ENCODE measurements around the gene DROSHA.

Gene DROSHA

DNA sequence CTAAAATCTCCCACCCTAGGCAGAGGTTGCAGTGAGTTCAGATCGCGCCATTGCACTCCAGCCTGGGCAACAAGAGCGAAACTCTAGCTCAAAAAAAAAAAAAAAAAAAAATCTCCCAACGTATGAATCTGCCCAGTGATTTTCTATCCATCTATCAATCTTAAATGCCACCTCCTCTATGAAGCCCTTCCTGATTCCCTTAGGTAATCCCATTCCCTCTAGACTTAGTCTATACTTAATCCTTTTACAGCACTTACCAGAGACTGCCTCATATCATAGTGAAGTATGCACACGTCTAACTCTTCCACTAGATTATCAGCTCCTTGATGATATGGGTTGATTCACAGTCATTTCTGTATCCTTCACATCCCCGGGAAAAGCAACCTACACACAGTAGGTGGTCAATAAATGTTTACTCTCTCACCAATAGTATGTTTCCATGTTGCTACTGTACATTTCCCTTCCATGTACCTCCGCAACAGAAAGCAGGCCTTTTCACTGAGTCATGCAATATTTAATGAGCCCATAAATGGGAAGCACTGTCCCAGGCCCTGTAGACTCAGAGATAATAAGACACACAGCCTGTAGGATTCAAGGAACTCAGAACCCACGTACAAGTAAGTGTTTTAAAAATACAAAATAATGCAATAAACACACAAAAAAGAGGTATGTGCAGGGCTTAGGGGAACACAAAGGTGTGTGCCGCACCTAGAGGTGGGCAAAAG lies 1.2 kb downstream of the DROSHA start:
- DNase-seq (ENCODE audit: low spot score) = no peak

GRCh38 chr5:31523041-31523440 lies 8.9 kb downstream of the DROSHA start:
- DNase-seq (ENCODE audit: low spot score) = no peak

DNA sequence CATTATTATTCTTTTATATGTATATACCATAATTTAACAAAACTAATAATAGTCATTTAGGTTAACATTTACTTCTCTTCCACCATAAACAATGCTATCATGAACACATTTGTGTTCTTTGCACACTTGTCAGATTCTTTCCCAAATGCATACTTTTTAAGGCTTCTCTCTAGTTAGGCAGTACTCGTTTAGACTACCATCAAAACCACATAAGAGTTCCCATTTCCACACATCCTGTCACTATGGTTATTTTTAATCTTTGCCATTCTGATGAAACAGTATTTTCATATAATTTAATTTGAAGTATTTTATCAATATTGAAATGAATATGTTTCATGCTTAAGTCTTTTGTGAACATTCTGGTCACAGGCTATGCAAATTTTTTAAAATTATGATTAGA lies 15.1 kb downstream of the DROSHA start:
- DNase-seq (ENCODE audit: low spot score) = no peak

DNA sequence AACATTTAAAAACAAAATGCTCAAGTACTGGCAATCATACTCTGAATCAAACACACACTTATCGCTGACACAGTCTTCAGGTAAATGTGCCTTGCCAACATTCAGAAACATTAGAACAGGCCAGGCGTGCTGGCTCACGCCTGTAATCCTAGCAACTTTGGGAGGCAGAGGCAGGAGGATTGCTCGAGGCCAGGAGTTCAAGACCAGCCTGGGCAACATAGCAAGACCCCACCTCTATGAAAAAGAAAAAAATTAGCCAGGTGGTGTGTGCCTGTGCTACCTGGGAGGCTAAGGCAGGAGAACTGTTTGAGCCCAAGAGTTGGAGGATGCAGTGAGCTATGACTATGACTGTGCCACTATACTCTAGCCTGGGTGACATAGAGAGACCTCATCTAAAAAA lies 20.6 kb downstream of the DROSHA start:
- no peak for DNase-seq (ENCODE audit: low spot score)

DNA sequence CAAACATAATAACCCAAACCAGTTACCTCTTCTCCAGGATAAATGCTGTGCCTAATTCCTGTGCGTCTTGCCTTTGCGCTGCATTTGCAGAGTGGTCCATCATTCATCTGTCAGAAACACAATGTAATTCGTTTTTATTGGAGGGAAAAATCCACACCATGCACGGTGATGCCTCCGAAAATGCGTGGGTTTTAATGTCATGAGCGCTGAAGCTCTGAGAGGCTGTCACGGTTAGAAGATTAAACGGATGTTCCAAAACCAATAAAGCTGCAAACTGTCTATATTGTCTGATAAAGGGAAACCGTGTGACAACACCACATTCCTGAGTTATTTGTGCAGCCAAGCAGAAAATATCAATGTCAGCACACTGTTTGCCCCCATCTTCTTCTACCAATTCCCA lies 27.4 kb downstream of the DROSHA start:
- DNase-seq (ENCODE audit: low spot score) = no peak

DNA sequence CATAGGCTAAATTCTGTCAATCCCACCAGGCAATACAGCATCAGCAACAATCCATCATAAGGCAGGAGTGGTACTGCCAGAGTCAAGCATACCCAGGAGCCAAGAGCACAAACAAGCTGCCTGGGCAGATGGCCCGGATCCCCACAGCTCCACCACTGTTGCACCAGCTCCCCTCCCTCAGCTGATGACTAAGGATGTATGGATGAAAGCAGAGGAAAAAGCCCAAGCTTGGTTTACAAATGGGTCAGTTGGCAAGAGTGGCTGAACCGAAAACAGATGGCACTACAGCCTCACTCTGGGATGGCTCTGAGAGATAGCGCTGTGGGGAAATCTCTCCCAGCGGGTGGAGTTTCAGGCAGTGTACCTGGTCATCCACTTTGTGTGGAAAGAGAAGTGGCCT lies 29.4 kb downstream of the DROSHA start:
- peak; percentile 54 for DNase-seq (ENCODE audit: low spot score)

GRCh38 chr5:31500256-31500655 lies 31.6 kb downstream of the DROSHA start:
- DNase-seq (ENCODE audit: low spot score) = no peak

GRCh38 chr5:31496891-31497290 lies 35.0 kb downstream of the DROSHA start:
- no peak for DNase-seq (ENCODE audit: low spot score)

- no peak for DNase-seq (ENCODE audit: low spot score)
Measured at GRCh38 chr5:31496301-31496700, 35.6 kb downstream of the DROSHA start.

DNA sequence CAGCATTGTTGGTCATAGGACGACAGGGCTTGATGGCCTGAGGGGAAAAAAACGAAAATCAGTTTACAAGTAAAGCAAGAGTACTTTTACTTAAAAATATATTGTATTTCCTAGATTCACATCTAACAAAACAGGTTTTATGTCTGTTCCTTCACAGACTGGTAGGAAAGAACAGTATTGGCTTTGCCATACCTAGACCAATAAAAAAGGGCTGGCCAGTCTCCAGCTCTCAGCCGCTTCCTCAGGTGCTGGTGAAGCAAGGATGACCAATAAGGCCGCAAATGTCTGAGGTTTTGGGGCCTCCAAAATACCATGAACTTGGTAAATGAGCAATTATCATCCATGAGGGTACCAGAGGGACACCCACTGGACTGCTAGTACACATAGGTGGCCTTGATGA lies 36.6 kb downstream of the DROSHA start:
- DNase-seq (ENCODE audit: low spot score) = no peak

GRCh38 chr5:31492869-31493268 lies 39.0 kb downstream of the DROSHA start:
- no peak for DNase-seq (ENCODE audit: low spot score)

DNA sequence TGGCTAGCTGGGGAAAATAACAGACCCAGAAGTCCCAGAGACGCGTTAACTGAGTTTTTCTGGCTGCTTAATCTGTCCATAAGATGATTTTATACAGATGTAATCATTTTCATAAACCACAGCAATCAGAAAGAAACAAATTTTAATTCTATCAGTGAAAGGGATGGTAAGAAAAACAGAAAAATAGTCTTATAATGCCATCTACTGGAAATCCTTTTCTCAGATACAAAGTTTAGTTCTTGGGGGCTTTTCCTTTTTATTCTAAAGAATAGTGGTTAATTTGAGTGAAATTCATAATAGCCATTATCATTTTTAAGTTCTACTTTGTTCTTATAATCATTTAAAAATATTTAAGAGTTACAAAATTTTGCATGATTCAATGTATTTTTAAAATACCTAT lies 44.4 kb downstream of the DROSHA start:
- DNase-seq (ENCODE audit: low spot score) = no peak

DNA sequence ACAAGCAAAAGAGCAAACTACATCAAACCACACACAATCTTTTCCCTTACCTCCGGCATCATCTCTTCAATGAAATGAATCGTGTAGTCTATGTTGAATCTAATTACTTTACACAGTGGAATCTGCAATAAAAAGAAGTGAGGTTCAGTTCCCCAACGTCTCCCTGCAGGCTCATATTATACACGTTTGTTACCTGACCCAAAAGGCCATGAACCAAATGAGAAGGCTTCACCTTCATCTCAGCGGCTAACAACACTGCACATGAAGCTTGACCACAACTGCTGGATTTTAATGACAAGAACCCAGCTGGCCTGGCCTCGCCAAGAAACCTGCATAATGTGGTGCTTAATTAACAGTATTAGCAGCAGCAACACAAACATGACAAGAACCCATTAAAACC lies 45.5 kb downstream of the DROSHA start:
- no peak for DNase-seq (ENCODE audit: low spot score)

- no peak for DNase-seq (ENCODE audit: low spot score)
Measured at GRCh38 chr5:31485376-31486207, 46.3 kb downstream of the DROSHA start.

DNA sequence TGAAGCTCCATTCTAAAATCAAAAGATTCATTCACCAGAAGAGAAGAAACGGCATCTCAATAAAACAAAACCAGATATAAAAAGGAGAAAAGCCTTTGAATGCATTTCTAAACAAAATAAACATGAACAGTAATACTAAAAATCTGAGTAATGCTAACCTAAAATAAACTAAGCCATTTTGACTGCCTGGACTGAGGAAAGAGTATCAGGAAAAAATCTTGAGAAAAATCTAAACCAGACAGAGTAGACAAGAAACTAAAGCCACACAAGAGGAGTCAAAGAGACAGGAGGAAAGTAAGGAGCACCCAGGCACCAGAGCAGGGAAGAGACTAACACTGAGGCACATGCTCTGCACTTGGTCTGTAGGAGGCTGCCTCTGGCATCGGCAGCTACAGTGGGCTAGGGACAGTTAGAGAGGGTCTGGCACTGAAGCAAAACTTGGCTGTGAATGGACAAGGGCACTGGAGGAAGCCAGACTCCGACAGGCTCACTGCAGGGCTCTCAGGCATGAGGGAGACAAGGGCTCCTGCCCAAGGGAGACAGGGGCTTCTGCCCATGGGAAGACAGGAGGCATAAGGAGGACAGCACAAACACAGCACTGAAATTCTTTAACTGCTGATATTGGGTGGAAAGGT lies 50.2 kb downstream of the DROSHA start:
- DNase-seq (ENCODE audit: low spot score) = peak; percentile 11

- DNase-seq (ENCODE audit: low spot score) = no peak
Measured at GRCh38 chr5:31479706-31480105, 52.2 kb downstream of the DROSHA start.

- DNase-seq (ENCODE audit: low spot score) = no peak
Measured at GRCh38 chr5:31478901-31479300, 53.0 kb downstream of the DROSHA start.

GRCh38 chr5:31477971-31478370 lies 53.9 kb downstream of the DROSHA start:
- DNase-seq (ENCODE audit: low spot score) = no peak

GRCh38 chr5:31477516-31477915 lies 54.4 kb downstream of the DROSHA start:
- no peak for DNase-seq (ENCODE audit: low spot score)

DNA sequence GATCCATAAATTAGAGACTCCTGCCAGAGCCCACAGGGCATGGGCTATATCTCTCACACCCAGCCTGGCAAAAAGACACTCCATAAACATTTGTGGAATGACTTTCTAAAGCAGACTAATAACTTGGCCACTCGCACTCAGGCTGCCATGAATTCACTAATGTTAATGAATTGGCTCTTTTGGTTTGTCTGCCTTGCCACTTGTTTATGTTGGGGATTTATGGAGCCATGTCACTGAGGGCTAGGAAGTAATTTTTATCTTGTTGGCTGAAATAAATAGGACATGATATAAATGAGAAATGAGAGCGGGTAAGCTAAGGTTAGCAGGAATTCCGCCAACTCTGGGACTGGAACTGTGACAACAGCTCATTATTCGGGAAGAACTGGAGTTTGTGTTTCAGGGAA lies 55.2 kb downstream of the DROSHA start:
- peak; percentile 64 for DNase-seq (ENCODE audit: low spot score)

GRCh38 chr5:31471916-31472315 lies 60.0 kb downstream of the DROSHA start:
- no peak for DNase-seq (ENCODE audit: low spot score)

DNA sequence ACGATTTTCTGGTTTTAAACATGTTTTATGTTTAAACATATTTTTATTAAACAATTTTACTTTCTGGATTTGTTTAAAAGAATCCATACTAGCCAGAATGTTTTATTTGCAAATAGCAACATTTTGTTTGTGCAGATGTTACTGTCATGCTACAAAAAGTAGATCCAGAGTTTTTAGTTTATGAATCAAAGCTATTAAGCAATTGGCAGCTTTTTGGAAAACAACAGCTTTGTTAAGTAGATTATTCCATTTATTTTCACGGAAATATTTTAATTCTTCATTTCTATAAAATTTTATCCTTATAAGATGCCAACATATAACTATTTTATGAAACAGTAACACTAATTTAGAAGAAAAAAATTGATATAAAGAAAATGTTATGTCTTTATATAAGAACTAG lies 60.9 kb downstream of the DROSHA start:
- DNase-seq (ENCODE audit: low spot score) = no peak

GRCh38 chr5:31470608-31471007 lies 61.3 kb downstream of the DROSHA start:
- DNase-seq (ENCODE audit: low spot score) = no peak

Data from pons (tissue), 1 donor.